Left ventricle myocardium superior (tissue), 1 donor: ENCODE results near the gene ASPA. TPM values are rescaled to one million over a fixed set of nuclear protein-coding genes. Genes with fewer than 3 reads are reported as not detected.

Source experiments
- total RNA-seq: library from RNA; stranded (reverse); fragmentation: NEBNext Ultra II Directional; extraction: Animal tissue kit (Norgen Biotek cat#: 25700); gene quantifications from one replicate; pipeline ENCODE4 v1.2.1, GENCODE V29; 2021
- donor health status: DM: no; HTN: yes; CAD: no; lungs with severe emphysema.

ASPA gene
- total RNA-seq, 1 donor from 2014 or later: 3.7 TPM

Other genes starting within 250 kb of the ASPA start
- gene OR3A1, start 177.6 kb upstream of the ASPA start, total RNA-seq: not detected
- gene OR3A2, start 89.7 kb upstream of the ASPA start, total RNA-seq: not detected
- gene OR1E1, start 77.6 kb upstream of the ASPA start, total RNA-seq: not detected
- gene OR3A3, start 64.6 kb upstream of the ASPA start, total RNA-seq: not detected
- not detected for gene OR1E2, start 42.2 kb upstream of the ASPA start, total RNA-seq
- 0.50 TPM for gene SPATA22, start 4.2 kb upstream of the ASPA start, total RNA-seq
- gene TRPV3, start 81.8 kb downstream of the ASPA start, total RNA-seq: 1.3 TPM
- 3.5 TPM for gene TRPV1, start 133.4 kb downstream of the ASPA start, total RNA-seq
- 5.1 TPM for gene SHPK, start 160.3 kb downstream of the ASPA start, total RNA-seq
- gene CTNS, start 160.8 kb downstream of the ASPA start, total RNA-seq: 7.1 TPM
- gene TAX1BP3, start 192.6 kb downstream of the ASPA start, total RNA-seq: 167 TPM
- 63.4 TPM for gene EMC6, start 192.8 kb downstream of the ASPA start, total RNA-seq
- 16.4 TPM for gene P2RX5, start 220.2 kb downstream of the ASPA start, total RNA-seq
- gene HASPIN, start 247.9 kb downstream of the ASPA start, total RNA-seq: 0.45 TPM